IMR-90 (cell line): ENCODE measurements around the gene ZMYND11. TPM values are rescaled to one million over a fixed set of nuclear protein-coding genes. Genes with fewer than 3 reads are reported as not detected.

ENCODE experiments used
- ATAC-seq: fragments of 200-7000 bp; cut with Tn5 transposase; 2 replicates; pipeline ENCODE4 v1.9.1; 2020; ENCODE audit warnings: low read depth, mild to moderate bottlenecking, moderate library complexity
- BruUV-seq: library from RNA; stranded (reverse); fragments of 400-500 nt; replicated peaks from 2 replicates; lab custom pipeline; 2021; lab: Mats Ljungman, UMichigan
- CTCF ChIA-PET: fragments of 300-600 bp; formaldehyde crosslinking; extraction: SDS; loops from one replicate; lab custom pipeline; 2021; ENCODE audit warnings: antibody characterized with exemption; lab: Yijun Ruan, JAX
- POLR2A ChIA-PET: fragments of 300-600 bp; sonication (Branson Sonifier 250); formaldehyde crosslinking; loops from one replicate; lab custom pipeline; 2022; ENCODE audit warnings: antibody characterized with exemption; ENCODE audit not compliant: unreplicated experiment; lab: Charles Lee
- DNase-seq: peaks from one replicate; pipeline ENCODE4 v3.0.0; 2013
- H2AFZ ChIP-seq: replicated peaks from 2 replicates; pipeline ENCODE3; 2013; ENCODE audit warnings: low read length, mild to moderate bottlenecking; ENCODE audit not compliant: poor library complexity
- H2AK5ac ChIP-seq: 2 replicates; pipeline ENCODE4 v1.6.1; 2013; ENCODE audit warnings: low read depth, low read length, inconsistent platforms
- H2AK9ac ChIP-seq: replicated peaks from 2 replicates; pipeline ENCODE3; 2013; ENCODE audit warnings: mild to moderate bottlenecking, low read depth, low read length, moderate library complexity; ENCODE audit not compliant: poor library complexity
- H2BK120ac ChIP-seq: 2 replicates; pipeline ENCODE4 v1.6.1; 2013; ENCODE audit warnings: low read depth, low read length, inconsistent platforms
- H2BK15ac ChIP-seq: 3 replicates; pipeline ENCODE4 v1.6.1; 2013; ENCODE audit warnings: low read depth, low read length, inconsistent platforms
- H2BK20ac ChIP-seq: 2 replicates; pipeline ENCODE4 v1.6.1; 2013; ENCODE audit warnings: low read depth, mild to moderate bottlenecking, inconsistent platforms, low read length, moderate library complexity
- H2BK5ac ChIP-seq: 2 replicates; pipeline ENCODE4 v1.6.1; 2013; ENCODE audit warnings: mild to moderate bottlenecking, low read depth, low read length, inconsistent platforms; ENCODE audit not compliant: poor library complexity, severe bottlenecking
- H3K14ac ChIP-seq: replicated peaks from 2 replicates; pipeline ENCODE4 v1.6.1; 2013; ENCODE audit warnings: low read depth, low read length, inconsistent platforms
- H3K18ac ChIP-seq: 2 replicates; pipeline ENCODE4 v1.6.1; 2013; ENCODE audit warnings: low read depth, low read length, control low read depth
- H3K23ac ChIP-seq: 2 replicates; pipeline ENCODE4 v1.6.1; 2013; ENCODE audit warnings: low read depth, low read length, inconsistent platforms
- H3K27ac ChIP-seq: 2 replicates; pipeline ENCODE4 v1.5.1; 2013; ENCODE audit warnings: mild to moderate bottlenecking, control low read depth, low read length; ENCODE audit not compliant: insufficient read depth
- H3K27me3 ChIP-seq: 2 replicates; pipeline ENCODE4 v1.6.1; 2013; ENCODE audit warnings: low read length; ENCODE audit not compliant: control insufficient read depth, insufficient read depth
- H3K36me3 ChIP-seq: 2 replicates; pipeline ENCODE4 v1.6.1; 2013; ENCODE audit warnings: low read length, mixed read lengths; ENCODE audit not compliant: control insufficient read depth, insufficient read depth
- H3K4ac ChIP-seq: 2 replicates; pipeline ENCODE4 v1.6.1; 2013; ENCODE audit warnings: low read depth, low read length, inconsistent platforms
- H3K4me1 ChIP-seq: 2 replicates; pipeline ENCODE4 v1.6.1; 2013; ENCODE audit warnings: low read length, mixed read lengths; ENCODE audit not compliant: control insufficient read depth, insufficient read depth
- H3K4me2 ChIP-seq: 2 replicates; pipeline ENCODE4 v1.6.1; 2013; ENCODE audit warnings: low read depth, mild to moderate bottlenecking, control low read depth, low read length, moderate library complexity
- H3K4me3 ChIP-seq: 2 replicates; pipeline ENCODE4 v1.5.1; 2013; ENCODE audit warnings: low read depth, mild to moderate bottlenecking, control low read depth, low read length, moderate library complexity; ENCODE audit not compliant: insufficient read depth
- H3K56ac ChIP-seq: 2 replicates; pipeline ENCODE4 v1.6.1; 2013; ENCODE audit warnings: low read length, inconsistent platforms; ENCODE audit not compliant: insufficient read depth; ENCODE audit errors: extremely low read depth
- H3K79me1 ChIP-seq, 2 experiments: 2 replicates each; pipeline ENCODE4 v1.6.1; 2013; ENCODE audit warnings: low read length in 2 of 2, inconsistent platforms in 1 of 2, low read depth in 1 of 2
- H3K9ac ChIP-seq: 2 replicates; pipeline ENCODE4 v1.6.1; 2013; ENCODE audit warnings: low read depth, low read length, control low read depth
- H3K9me1 ChIP-seq: 2 replicates; pipeline ENCODE4 v1.6.1; 2013; ENCODE audit warnings: low read length, inconsistent platforms; ENCODE audit not compliant: insufficient read depth
- H3K9me3 ChIP-seq: 2 replicates; pipeline ENCODE4 v1.6.1; 2013; ENCODE audit warnings: low read length; ENCODE audit not compliant: control insufficient read depth, insufficient read depth
- H4K20me1 ChIP-seq: 2 replicates; pipeline ENCODE4 v1.6.1; 2013; ENCODE audit warnings: low read length, inconsistent platforms; ENCODE audit not compliant: insufficient read depth
- H4K5ac ChIP-seq: 2 replicates; pipeline ENCODE4 v1.6.1; 2013; ENCODE audit warnings: mild to moderate bottlenecking, low read depth, low read length, control low read depth
- H4K8ac ChIP-seq, 2 experiments: 2 replicates each; pipeline ENCODE4 v1.6.1; 2013; ENCODE audit warnings: low read depth in 2 of 2, low read length in 2 of 2, control low read depth in 1 of 2, inconsistent platforms in 1 of 2
- H4K91ac ChIP-seq: 2 replicates; pipeline ENCODE4 v1.6.1; 2013; ENCODE audit warnings: low read depth, low read length, inconsistent platforms; ENCODE audit not compliant: insufficient read depth
- BHLHE40 ChIP-seq: fragments of 150-350 bp; IDR thresholded peaks from 2 replicates; pipeline ENCODE4 v1.6.1; 2016; ENCODE audit warnings: mild to moderate bottlenecking, low read depth, low read length
- CEBPB ChIP-seq: IDR thresholded peaks from 2 replicates; pipeline ENCODE4 v1.6.1; 2012; ENCODE audit warnings: low read depth, low read length, improper control_type of control experiment
- CHD1 ChIP-seq: IDR thresholded peaks from 2 replicates; pipeline ENCODE4 v1.6.1; 2012; ENCODE audit warnings: low read depth, low read length, improper control_type of control experiment
- FOS ChIP-seq: fragments of 150-350 bp; IDR thresholded peaks from 2 replicates; pipeline ENCODE4 v1.6.1; 2016; ENCODE audit warnings: low read depth, low read length
- MAFK ChIP-seq: IDR thresholded peaks from 2 replicates; pipeline ENCODE4 v1.6.1; 2012; ENCODE audit warnings: low read depth, low read length, improper control_type of control experiment
- MAZ ChIP-seq: IDR thresholded peaks from 2 replicates; pipeline ENCODE4 v1.6.1; 2012; ENCODE audit warnings: low read depth, mild to moderate bottlenecking, low read length, improper control_type of control experiment, moderate library complexity, borderline replicate concordance
- MXI1 ChIP-seq: IDR thresholded peaks from 2 replicates; pipeline ENCODE4 v1.6.1; 2012; ENCODE audit warnings: low read depth, mild to moderate bottlenecking, low read length, moderate library complexity, borderline replicate concordance
- NFE2L2 ChIP-seq: fragments of 150-350 bp; IDR thresholded peaks from 2 replicates; pipeline ENCODE4 v1.6.1; 2016; ENCODE audit warnings: low read depth, mild to moderate bottlenecking, low read length
- POLR2A ChIP-seq: IDR thresholded peaks from 2 replicates; pipeline ENCODE4 v1.6.1; 2012; ENCODE audit warnings: mild to moderate bottlenecking, low read depth, low read length
- RAD21 ChIP-seq: IDR thresholded peaks from 2 replicates; pipeline ENCODE4 v1.6.1; 2012; ENCODE audit warnings: low read length, improper control_type of control experiment
- RCOR1 ChIP-seq: IDR thresholded peaks from 2 replicates; pipeline ENCODE4 v1.6.1; 2012; ENCODE audit warnings: mild to moderate bottlenecking, low read length, improper control_type of control experiment; ENCODE audit not compliant: insufficient replicate concordance
- RFX5 ChIP-seq: IDR thresholded peaks from 2 replicates; pipeline ENCODE4 v1.8.0; 2012; ENCODE audit warnings: low read depth, mild to moderate bottlenecking, low read length, moderate library complexity
- SMC3 ChIP-seq: fragments of 150-350 bp; IDR thresholded peaks from 2 replicates; pipeline ENCODE4 v1.6.1; 2016; ENCODE audit warnings: low read depth, mild to moderate bottlenecking, antibody characterized with exemption, low read length, moderate library complexity
- WGBS, 2 experiments: methylation state at CpG; one replicate each; pipeline versions ENCODE4 v1.1.5 to v1.1.7; 2013; ENCODE audit warnings: missing lambda C conversion rate in 2 of 2; ENCODE audit not compliant: insufficient read length in 1 of 2; ENCODE audit errors: extremely low coverage in 2 of 2; 5-methylcytosine and 5-hydroxymethylcytosine counted together
- dilution Hi-C: fragments of 300-500 bp; cut with HindIII; formaldehyde crosslinking; loops from one replicate; pipeline ENCODE4 v1.14.3; 2018; ENCODE audit warnings: low sequenced_read_pairs; ENCODE audit not compliant: unreplicated experiment
- in situ Hi-C: fragments of 300-500 bp; cut with MboI; formaldehyde crosslinking; loops from 3 replicates; pipeline ENCODE4 v1.14.3; 2019; ENCODE audit warnings: low sequenced_read_pairs, inconsistent platforms, mixed read lengths
- intact Hi-C: fragments of 100-400 bp; cut with micrococcal nuclease; formaldehyde crosslinking; loops from 2 replicates; pipeline ENCODE4 v1.10.0; 2022
- polyA plus RNA-seq, 3 experiments: library from polyadenylated mRNA; depleted of rRNA; stranded (reverse); fragments of >200 nt; gene quantifications; 2 replicates each; pipeline ENCODE4 v1.2.3, GENCODE V29; 2012; ENCODE audit warnings: low replicate concordance in 1 of 3
- total RNA-seq: library from RNA; depleted of rRNA; stranded (reverse); fragments of >200 nt; gene quantifications from 2 replicates; pipeline ENCODE4 v1.2.3, GENCODE V29; 2012
- TF ChIP-seq, protein P1 (sequence below): fragments of 150-350 bp; IDR thresholded peaks from 2 replicates; pipeline ENCODE4 v1.6.1; 2017; ENCODE audit warnings: mild to moderate bottlenecking, antibody characterized with exemption, low read length, low read depth

ZMYND11 gene
- total and polyA plus RNA-seq, 2 of the 4 experiments (the other 2 are of a cell fraction) = 39.5 to 72.2 TPM

DNA sequence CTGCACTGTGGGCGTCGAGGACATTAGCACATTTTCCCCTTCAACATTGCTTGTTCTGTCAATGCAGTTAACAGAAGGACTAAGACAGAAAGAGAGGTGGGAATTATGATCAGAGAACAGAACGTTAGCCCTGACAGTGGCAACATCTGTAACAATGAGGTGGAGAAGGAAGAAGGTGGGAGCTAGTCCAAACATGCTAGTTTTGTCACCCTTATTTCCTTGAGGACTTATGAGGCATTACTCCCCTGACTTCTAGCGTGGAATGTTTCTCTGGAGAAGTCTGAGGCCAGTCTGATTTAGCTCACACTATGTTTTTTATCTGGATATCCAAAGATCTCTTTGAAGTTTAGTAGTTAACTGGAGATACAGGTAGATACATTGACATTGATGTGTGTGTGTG, 73.4 kb downstream of the ZMYND11 start:
- no peak overlapping the region for H2BK15ac ChIP-seq
- no peak overlapping the region for H2BK5ac ChIP-seq
- intact Hi-C loops (no loop called here), dilution Hi-C loops (no loop called here), in situ Hi-C loops (no loop called here)
- H2AFZ ChIP-seq = no peak overlapping the region
- H3K4ac ChIP-seq = no peak overlapping the region
- no peak for DNase-seq
- H3K36me3 ChIP-seq = peaks cover 5% of the 10 kb centered on the region
- peaks cover 3% of the 10 kb centered on the region; the same call in 1 of the 2 replicates for H4K20me1 ChIP-seq
- no peak overlapping the region for H3K56ac ChIP-seq
- ChIA-PET POLR2A (no interaction called here), CTCF (no interaction called here)
- BruUV-seq = no TSS peak
- H3K79me1 ChIP-seq = peaks cover 7 to 27% of the 10 kb centered on the region in 2 experiments
- TF ChIP-seq MAFK (no peak), RFX5 (no peak), NFE2L2 (no peak), SMC3 (no peak), RAD21 (no peak), MXI1 (no peak), MAZ (no peak), BHLHE40 (no peak), RCOR1 (no peak), CEBPB (no peak), POLR2A (no peak), CHD1 (no peak), FOS (no peak)
- TF ChIP-seq, protein P1, sequence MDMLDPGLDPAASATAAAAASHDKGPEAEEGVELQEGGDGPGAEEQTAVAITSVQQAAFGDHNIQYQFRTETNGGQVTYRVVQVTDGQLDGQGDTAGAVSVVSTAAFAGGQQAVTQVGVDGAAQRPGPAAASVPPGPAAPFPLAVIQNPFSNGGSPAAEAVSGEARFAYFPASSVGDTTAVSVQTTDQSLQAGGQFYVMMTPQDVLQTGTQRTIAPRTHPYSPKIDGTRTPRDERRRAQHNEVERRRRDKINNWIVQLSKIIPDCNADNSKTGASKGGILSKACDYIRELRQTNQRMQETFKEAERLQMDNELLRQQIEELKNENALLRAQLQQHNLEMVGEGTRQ = no peak
- no peak overlapping the region for H3K18ac ChIP-seq
- H2AK9ac ChIP-seq = no peak overlapping the region
- no peak overlapping the region for H3K14ac ChIP-seq
- no peaks in the 10 kb centered on the region for H3K27me3 ChIP-seq
- H3K4me2 ChIP-seq = no peak overlapping the region
- H4K91ac ChIP-seq = no peak overlapping the region
- H3K9me1 ChIP-seq = peaks cover 9% of the 10 kb centered on the region; the same call in 1 of the 2 replicates
- no peak overlapping the region for H3K9ac ChIP-seq
- H3K27ac ChIP-seq = no peak overlapping the region
- H2BK120ac ChIP-seq = no peak overlapping the region
- H2AK5ac ChIP-seq = no peak overlapping the region
- H3K4me3 ChIP-seq = no peak overlapping the region
- H4K8ac ChIP-seq = no peak overlapping the region
- H3K4me1 ChIP-seq = no peaks in the 10 kb centered on the region
- H2BK20ac ChIP-seq = no peak overlapping the region
- no peak for ATAC-seq
- 100% methylated on average over 1 of the region's 4 CpGs; no CpG with 5 or more reads in 1 of the 2 experiments for WGBS, 2 experiments
- no peaks in the 10 kb centered on the region for H3K9me3 ChIP-seq
- no peak overlapping the region for H3K23ac ChIP-seq
- H4K5ac ChIP-seq = no peak overlapping the region
